ENCODE results near the gene ZNF891.
A peak's percentile ranks its signal among the peaks of the same experiment; 100 is the strongest.

ZNF891 gene

GRCh38 chr12:133107121-133107520, 23.0 kb downstream of the ZNF891 start:
- H3K4me3 ChIP-seq (ENCODE audit: low read depth, low read length) = no peak overlapping the region
- no peak for DNase-seq (ENCODE audit: low read depth)
- no peak for TF ChIP-seq CTCF (IDR thresholded peaks at IDR 0.05; ENCODE audit: low read depth, low read length, missing control alignments)

- TF ChIP-seq CTCF (IDR thresholded peaks at IDR 0.05; ENCODE audit: low read depth, low read length, missing control alignments) = no peak
- DNase-seq (ENCODE audit: low read depth) = no peak
- no peak overlapping the region for H3K4me3 ChIP-seq (ENCODE audit: low read depth, low read length)
These were observed 23.8 kb downstream of the ZNF891 start for GRCh38 chr12:133106253-133106652.

GRCh38 chr12:133105620-133106019, 24.5 kb downstream of the ZNF891 start:
- H3K4me3 ChIP-seq (ENCODE audit: low read depth, low read length) = no peak overlapping the region
- TF ChIP-seq CTCF (IDR thresholded peaks at IDR 0.05; ENCODE audit: low read depth, low read length, missing control alignments) = no peak
- no peak for DNase-seq (ENCODE audit: low read depth)

- no peak overlapping the region for H3K4me3 ChIP-seq (ENCODE audit: low read depth, low read length)
- TF ChIP-seq CTCF (IDR thresholded peaks at IDR 0.05; ENCODE audit: low read depth, low read length, missing control alignments) = no peak
- no peak for DNase-seq (ENCODE audit: low read depth)
These were observed 46.7 kb downstream of the ZNF891 start for GRCh38 chr12:133083345-133083744.

- no peak for TF ChIP-seq CTCF (IDR thresholded peaks at IDR 0.05; ENCODE audit: low read depth, low read length, missing control alignments)
- no peak for DNase-seq (ENCODE audit: low read depth)
- H3K4me3 ChIP-seq (ENCODE audit: low read depth, low read length) = peak overlapping the region; percentile 91
These were observed 48.8 kb downstream of the ZNF891 start for GRCh38 chr12:133081159-133081780.

GRCh38 chr12:133080368-133081158, 49.5 kb downstream of the ZNF891 start, which contains the start of gene ZNF140:
Gene ZNF140 (plus strand): TSS chr12:133080923. CDS start chr12:133081321, 398 bp downstream.
- TF ChIP-seq CTCF (IDR thresholded peaks at IDR 0.05; ENCODE audit: low read depth, low read length, missing control alignments) = peak; percentile 25
- DNase-seq (ENCODE audit: low read depth) = peak; percentile 91
- peak within 1 kb of the TSS; percentile 91 for H3K4me3 ChIP-seq (ENCODE audit: low read depth, low read length)
